ENCODE measurements around the gene PEAK3. TPM values are rescaled to one million over a fixed set of nuclear protein-coding genes. Genes with fewer than 3 reads are reported as not detected.

PEAK3 gene
- total and polyA plus RNA-seq, 2 experiments from 2014 or later, result 0.15 TPM; not detected in 1

GRCh38 chr19:2261438-2262172 lies 20.4 kb downstream of the PEAK3 start:
- Histone ChIP-seq H3K27me3 (no peaks in the 10 kb centered on the region), H3K4me2 (no peak overlapping the region), H3K9me2 (replicated peaks; ENCODE audit: insufficient read depth) (no peaks in the 10 kb centered on the region), H3K9me3 (ENCODE audit: low read depth) (no peaks in the 10 kb centered on the region), H2AFZ (no peak overlapping the region), H4K20me1 (ENCODE audit: insufficient read depth, poor library complexity, severe bottlenecking) (no peaks in the 10 kb centered on the region), H3K4me3 (no peak overlapping the region), H3K79me2 (no peaks in the 10 kb centered on the region), H3K27ac (no peak overlapping the region), H3K36me3 (replicated peaks; ENCODE audit: insufficient read depth, low read depth) (no peaks in the 10 kb centered on the region), H3K4me1 (ENCODE audit: insufficient read depth) (no peaks in the 10 kb centered on the region)
- no peak for DNase-seq (ENCODE audit: low spot score)
- 74% methylated on average over 7 of the region's 7 CpGs for WGBS (ENCODE audit: low lambda C conversion rate, missing lambda C conversion rate)
- TF ChIP-seq EZH2 (IDR thresholded peaks at IDR 0.05; ENCODE audit: borderline replicate concordance) (no peak), EZH2phosphoT487 (IDR thresholded peaks at IDR 0.05; ENCODE audit: low read depth, severe bottlenecking, unreplicated experiment) (no peak), CTCF (IDR thresholded peaks at IDR 0.05; ENCODE audit: poor library complexity) (peak; percentile 42)

- Histone ChIP-seq H3K9me3 (ENCODE audit: low read depth) (no peaks in the 10 kb centered on the region), H3K4me3 (no peak overlapping the region), H3K27ac (no peak overlapping the region), H3K27me3 (no peaks in the 10 kb centered on the region), H3K9me2 (replicated peaks; ENCODE audit: insufficient read depth) (no peaks in the 10 kb centered on the region), H4K20me1 (ENCODE audit: insufficient read depth, poor library complexity, severe bottlenecking) (no peaks in the 10 kb centered on the region), H3K4me1 (ENCODE audit: insufficient read depth) (no peaks in the 10 kb centered on the region), H3K79me2 (no peaks in the 10 kb centered on the region), H2AFZ (no peak overlapping the region), H3K36me3 (replicated peaks; ENCODE audit: insufficient read depth, low read depth) (no peaks in the 10 kb centered on the region), H3K4me2 (no peak overlapping the region)
- DNase-seq (ENCODE audit: low spot score), result no peak
- no peak for TF ChIP-seq EZH2 (IDR thresholded peaks at IDR 0.05; ENCODE audit: borderline replicate concordance)
- no peak for TF ChIP-seq CTCF (IDR thresholded peaks at IDR 0.05; ENCODE audit: poor library complexity)
- TF ChIP-seq EZH2phosphoT487 (IDR thresholded peaks at IDR 0.05; ENCODE audit: low read depth, severe bottlenecking, unreplicated experiment), result no peak
- WGBS (ENCODE audit: low lambda C conversion rate, missing lambda C conversion rate), result 86% methylated on average over 11 of the region's 11 CpGs
These were observed 21.6 kb downstream of the PEAK3 start for GRCh38 chr19:2260341-2260805.

- Histone ChIP-seq H3K27me3 (no peaks in the 10 kb centered on the region), H4K20me1 (ENCODE audit: insufficient read depth, poor library complexity, severe bottlenecking) (no peaks in the 10 kb centered on the region), H3K4me2 (no peak overlapping the region), H3K4me3 (no peak overlapping the region), H3K9me3 (ENCODE audit: low read depth) (no peaks in the 10 kb centered on the region), H3K79me2 (no peaks in the 10 kb centered on the region), H3K27ac (no peak overlapping the region), H3K4me1 (ENCODE audit: insufficient read depth) (no peaks in the 10 kb centered on the region), H3K9me2 (replicated peaks; ENCODE audit: insufficient read depth) (no peaks in the 10 kb centered on the region), H2AFZ (no peak overlapping the region), H3K36me3 (replicated peaks; ENCODE audit: insufficient read depth, low read depth) (no peaks in the 10 kb centered on the region)
- WGBS (ENCODE audit: low lambda C conversion rate, missing lambda C conversion rate), result 93% methylated on average over 5 of the region's 5 CpGs
- DNase-seq (ENCODE audit: low spot score), result no peak
- TF ChIP-seq EZH2 (IDR thresholded peaks at IDR 0.05; ENCODE audit: borderline replicate concordance), result no peak
- no peak for TF ChIP-seq EZH2phosphoT487 (IDR thresholded peaks at IDR 0.05; ENCODE audit: low read depth, severe bottlenecking, unreplicated experiment)
- TF ChIP-seq CTCF (IDR thresholded peaks at IDR 0.05; ENCODE audit: poor library complexity), result no peak
These were observed 22.6 kb downstream of the PEAK3 start for GRCh38 chr19:2259336-2259735.

All from hepatocyte (in vitro differentiated cells).